Panc1 (cell line): ENCODE data around the gene GGT1. TPM values are rescaled to one million over a fixed set of nuclear protein-coding genes. Genes with fewer than 3 reads are reported as not detected.

Source experiments
- ATAC-seq: fragments of 200-7000 bp; cut with Tn5 transposase; 2 replicates; pipeline ENCODE4 v1.9.1; 2020; ENCODE audit warnings: mild to moderate bottlenecking, moderate library complexity
- BruUV-seq: library from RNA; stranded (reverse); fragments of 400-500 nt; replicated peaks from 2 replicates; lab custom pipeline; 2021; lab: Mats Ljungman, UMichigan
- CTCF ChIA-PET: fragments of 300-600 bp; sonication (Branson Sonifier 250); formaldehyde crosslinking; loops from one replicate; lab custom pipeline; 2022; ENCODE audit warnings: antibody characterized with exemption; lab: Charles Lee
- POLR2A ChIA-PET: fragments of 300-600 bp; sonication (Branson Sonifier 250); formaldehyde crosslinking; loops from one replicate; lab custom pipeline; 2022; ENCODE audit warnings: antibody characterized with exemption; lab: Charles Lee
- DNase-seq: peaks from one replicate; pipeline ENCODE4 v3.0.0-alpha.2; 2010; ENCODE audit warnings: low read depth, low spot score
- H3K27ac ChIP-seq: 2 replicates; pipeline ENCODE4 v1.5.1; 2011; ENCODE audit warnings: mild to moderate bottlenecking, low read length, inconsistent platforms
- H3K27me3 ChIP-seq: fragments of 200-500 bp; sonication (Bioruptor generic); 2 replicates; pipeline ENCODE4 v1.6.0; 2014; ENCODE audit warnings: low read length, inconsistent platforms; ENCODE audit not compliant: control insufficient read depth, insufficient read depth
- H3K36me3 ChIP-seq: fragments of 200-500 bp; sonication (Bioruptor generic); 2 replicates; pipeline ENCODE4 v1.5.1; 2014; ENCODE audit warnings: inconsistent platforms, mild to moderate bottlenecking, low read length, moderate library complexity; ENCODE audit not compliant: control insufficient read depth, insufficient read depth
- H3K4me1 ChIP-seq: 2 replicates; pipeline ENCODE4 v1.5.1; 2011; ENCODE audit warnings: inconsistent platforms, mild to moderate bottlenecking, low read length, moderate library complexity; ENCODE audit not compliant: control insufficient read depth, insufficient read depth
- H3K4me3 ChIP-seq, 2 experiments: 2 replicates each; pipeline ENCODE4 v1.5.1; 2011 to 2012; ENCODE audit warnings: low read depth in 2 of 2, low read length in 2 of 2, mild to moderate bottlenecking in 2 of 2, inconsistent platforms in 1 of 2, moderate library complexity in 1 of 2
- H3K9me3 ChIP-seq: fragments of 200-500 bp; sonication (Bioruptor generic); 2 replicates; pipeline ENCODE4 v1.5.1; 2014; ENCODE audit warnings: low read depth, mild to moderate bottlenecking, inconsistent platforms, low read length, moderate library complexity; ENCODE audit not compliant: control insufficient read depth, insufficient read depth
- CTCF ChIP-seq: fragments of 450-650 bp; IDR thresholded peaks from 2 replicates; pipeline ENCODE4 v1.5.1; 2017; ENCODE audit warnings: mild to moderate bottlenecking
- POLR2AphosphoS5 ChIP-seq: IDR thresholded peaks from 2 replicates; pipeline ENCODE4 v1.6.1; 2012; ENCODE audit warnings: mild to moderate bottlenecking, low read depth, low read length, moderate library complexity
- SIN3A ChIP-seq: IDR thresholded peaks from 2 replicates; pipeline ENCODE4 v1.6.1; 2012; ENCODE audit warnings: low read depth, mild to moderate bottlenecking, low read length, moderate library complexity, borderline replicate concordance; ENCODE audit not compliant: insufficient read depth
- TCF7L2 ChIP-seq: IDR thresholded peaks from 2 replicates; pipeline ENCODE4 v1.6.1; 2011; ENCODE audit warnings: mild to moderate bottlenecking, low read depth, low read length, inconsistent platforms
- in situ Hi-C: cut with HindIII; loops from 2 replicates; pipeline ENCODE4 v1.10.0; 2016; ENCODE audit warnings: low sequenced_read_pairs, low pct_unique_long_range_greater_than_20kb
- intact Hi-C: fragments of 100-400 bp; cut with micrococcal nuclease; formaldehyde crosslinking; loops from one replicate; pipeline ENCODE4 v1.10.0; 2022; ENCODE audit not compliant: unreplicated experiment
- total RNA-seq: library from RNA; stranded (reverse); gene quantifications from one replicate; pipeline ENCODE4 v1.2.1, GENCODE V29; 2021; ENCODE audit not compliant: unreplicated experiment
- TF ChIP-seq, protein P1 (sequence below), 2 experiments: IDR thresholded peaks; 2 replicates each; pipeline ENCODE4 v1.6.1; 2011 to 2012; ENCODE audit warnings: low read depth in 2 of 2, control low read depth in 1 of 2, low read length in 1 of 2, mild to moderate bottlenecking in 1 of 2, moderate library complexity in 1 of 2; ENCODE audit not compliant: insufficient read depth in 1 of 2

Gene GGT1
- total RNA-seq, 1 experiment from 2014 or later: 2.6 TPM

GRCh38 chr22:24584166-24584790, 18.7 kb upstream of the GGT1 start:
- DNase-seq (no peak), ATAC-seq (no peak)
- TF ChIP-seq CTCF (no peak), SIN3A (no peak), POLR2AphosphoS5 (no peak), TCF7L2 (no peak)
- TF ChIP-seq, protein P1, sequence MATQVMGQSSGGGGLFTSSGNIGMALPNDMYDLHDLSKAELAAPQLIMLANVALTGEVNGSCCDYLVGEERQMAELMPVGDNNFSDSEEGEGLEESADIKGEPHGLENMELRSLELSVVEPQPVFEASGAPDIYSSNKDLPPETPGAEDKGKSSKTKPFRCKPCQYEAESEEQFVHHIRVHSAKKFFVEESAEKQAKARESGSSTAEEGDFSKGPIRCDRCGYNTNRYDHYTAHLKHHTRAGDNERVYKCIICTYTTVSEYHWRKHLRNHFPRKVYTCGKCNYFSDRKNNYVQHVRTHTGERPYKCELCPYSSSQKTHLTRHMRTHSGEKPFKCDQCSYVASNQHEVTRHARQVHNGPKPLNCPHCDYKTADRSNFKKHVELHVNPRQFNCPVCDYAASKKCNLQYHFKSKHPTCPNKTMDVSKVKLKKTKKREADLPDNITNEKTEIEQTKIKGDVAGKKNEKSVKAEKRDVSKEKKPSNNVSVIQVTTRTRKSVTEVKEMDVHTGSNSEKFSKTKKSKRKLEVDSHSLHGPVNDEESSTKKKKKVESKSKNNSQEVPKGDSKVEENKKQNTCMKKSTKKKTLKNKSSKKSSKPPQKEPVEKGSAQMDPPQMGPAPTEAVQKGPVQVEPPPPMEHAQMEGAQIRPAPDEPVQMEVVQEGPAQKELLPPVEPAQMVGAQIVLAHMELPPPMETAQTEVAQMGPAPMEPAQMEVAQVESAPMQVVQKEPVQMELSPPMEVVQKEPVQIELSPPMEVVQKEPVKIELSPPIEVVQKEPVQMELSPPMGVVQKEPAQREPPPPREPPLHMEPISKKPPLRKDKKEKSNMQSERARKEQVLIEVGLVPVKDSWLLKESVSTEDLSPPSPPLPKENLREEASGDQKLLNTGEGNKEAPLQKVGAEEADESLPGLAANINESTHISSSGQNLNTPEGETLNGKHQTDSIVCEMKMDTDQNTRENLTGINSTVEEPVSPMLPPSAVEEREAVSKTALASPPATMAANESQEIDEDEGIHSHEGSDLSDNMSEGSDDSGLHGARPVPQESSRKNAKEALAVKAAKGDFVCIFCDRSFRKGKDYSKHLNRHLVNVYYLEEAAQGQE (IDR thresholded peaks at IDR 0.05; ENCODE audit: insufficient read depth in 1 of 2, low read depth in 2 of 2, low read length in 1 of 2): no peak
- H3K27me3 ChIP-seq: no peaks in the 10 kb centered on the region
- BruUV-seq: no TSS peak
- no peaks in the 10 kb centered on the region for H3K36me3 ChIP-seq
- ChIA-PET CTCF (no interaction called here), POLR2A (no interaction called here)
- in situ Hi-C loops (no loop called here), intact Hi-C loops (no loop called here)
- H3K9me3 ChIP-seq: no peaks in the 10 kb centered on the region
- no peak overlapping the region for H3K4me3 ChIP-seq
- H3K4me1 ChIP-seq: no peaks in the 10 kb centered on the region
- no peak overlapping the region for H3K27ac ChIP-seq

DNA sequence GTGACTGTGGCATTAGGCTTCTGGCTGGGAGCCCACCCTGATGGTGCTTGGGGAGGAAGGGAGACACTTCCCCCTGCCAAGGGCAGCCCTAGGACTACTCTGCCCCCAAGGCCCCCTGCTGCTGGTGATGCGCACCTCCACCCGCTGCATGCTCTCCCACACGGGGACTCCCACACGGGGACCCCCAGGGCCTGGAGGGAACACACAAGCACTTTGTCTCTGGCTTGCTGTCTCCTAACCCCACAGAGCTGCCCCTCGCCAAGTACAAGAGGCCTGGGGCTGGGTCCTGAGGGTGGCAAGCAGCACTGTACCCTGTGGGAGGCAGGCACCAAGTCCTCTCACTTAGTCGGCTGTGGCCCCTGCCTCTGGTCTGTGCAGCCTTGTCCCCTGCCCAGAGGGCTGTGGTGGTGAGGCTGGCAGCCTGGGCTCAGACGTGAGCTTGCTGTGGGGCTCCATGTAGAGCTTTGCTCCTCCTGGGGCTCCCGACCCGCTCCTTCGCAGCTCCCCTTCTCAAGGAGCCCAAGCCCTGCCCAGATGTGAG, 18.1 kb upstream of the GGT1 start:
- DNase-seq: no peak
- Histone ChIP-seq H3K9me3 (no peaks in the 10 kb centered on the region), H3K27me3 (no peaks in the 10 kb centered on the region), H3K36me3 (no peaks in the 10 kb centered on the region), H3K4me3 (no peak overlapping the region), H3K27ac (no peak overlapping the region), H3K4me1 (no peaks in the 10 kb centered on the region)
- ChIA-PET CTCF (interaction anchor here (0.7 kb wide), 1 partner anchor 210 kb away, joined by 3 read pairs; no protein-coding TSS in a partner anchor), POLR2A (no interaction called here)
- in situ Hi-C loops: no loop called here
- BruUV-seq: no TSS peak
- intact Hi-C loops: no loop called here
- TF ChIP-seq CTCF: no peak
- ATAC-seq: no peak
